Measurements from ENCODE around the gene SIAH1.
"Not testable (repeated sequence)": the region's sequence is repeated elsewhere in the genome, so short reads cannot be mapped to it uniquely, and the experiment has no call there.

Gene SIAH1

GRCh38 chr16:48385253-48386150 is at the start of gene SIAH1:
Gene SIAH1, minus strand, starts transcription at chr16:48385413. Its CDS starts 22,985 bp downstream, at chr16:48362428.
- DNase-seq = peak; percentile 84 to 86

- DNase-seq = peak; percentile 67 to 76
These were observed 49.6 kb upstream of the SIAH1 start for GRCh38 chr16:48434653-48435317.

- peak; percentile 38 to 47 for DNase-seq
These were observed 48.8 kb upstream of the SIAH1 start for GRCh38 chr16:48433850-48434530.

GRCh38 chr16:48433116-48433849 is 48.1 kb upstream of the SIAH1 start:
- no peak for DNase-seq

- peak; percentile 71 to 80 for DNase-seq
These were observed 46.9 kb upstream of the SIAH1 start for GRCh38 chr16:48432136-48432535.

- no peak for DNase-seq
These were observed 45.7 kb upstream of the SIAH1 start for GRCh38 chr16:48430890-48431289.

- no peak for DNase-seq
These were observed 41.3 kb upstream of the SIAH1 start for GRCh38 chr16:48426244-48427141.

GRCh38 chr16:48422537-48422936 is 37.3 kb upstream of the SIAH1 start:
- DNase-seq = no peak

- no peak for DNase-seq
These were observed 36.5 kb upstream of the SIAH1 start for GRCh38 chr16:48421741-48422140.

- DNase-seq = no peak
These were observed 35.2 kb upstream of the SIAH1 start for GRCh38 chr16:48420437-48420836.

- DNase-seq = not testable (repeated sequence)
These were observed 31.4 kb upstream of the SIAH1 start for GRCh38 chr16:48416617-48417016.

GRCh38 chr16:48413272-48413671 is 28.1 kb upstream of the SIAH1 start:
- no peak for DNase-seq

- DNase-seq = peak; percentile 77 to 93
These were observed 24.8 kb upstream of the SIAH1 start for GRCh38 chr16:48409839-48410632.

- DNase-seq = peak; percentile 46 to 51
These were observed 23.5 kb upstream of the SIAH1 start for GRCh38 chr16:48408688-48409087.

GRCh38 chr16:48405907-48406306 is 20.7 kb upstream of the SIAH1 start:
- no peak for DNase-seq

GRCh38 chr16:48405153-48405552 is 19.9 kb upstream of the SIAH1 start:
- no peak for DNase-seq

- not testable (repeated sequence) for DNase-seq
These were observed 17.3 kb upstream of the SIAH1 start for GRCh38 chr16:48402547-48402946.

- no peak for DNase-seq
These were observed 10.2 kb upstream of the SIAH1 start for GRCh38 chr16:48395375-48395774.

GRCh38 chr16:48394355-48394703 is 9.1 kb upstream of the SIAH1 start:
- DNase-seq = no peak

GRCh38 chr16:48393485-48394354 is 8.5 kb upstream of the SIAH1 start:
- peak in 1 of 2 donors; percentile 42 for DNase-seq

All from inflammatory macrophage treated with lipopolysaccharide for 1 hour (primary cell).